A549 treated with AZD9567 at 1 μM for 4 hours (cell line): ENCODE results near the gene RTL10. TPM values are rescaled to one million over a fixed set of nuclear protein-coding genes. Genes with fewer than 3 reads are reported as not detected.

ENCODE experiments used
- total RNA-seq: library from RNA; stranded (reverse); fragments of 200-300 nt; extraction: Qiagen RNA extraction; gene quantifications from 5 replicates; pipeline ENCODE4 v1.2.3, GENCODE V29; 2022; ENCODE audit not compliant: insufficient read depth

RTL10 gene, protein sequence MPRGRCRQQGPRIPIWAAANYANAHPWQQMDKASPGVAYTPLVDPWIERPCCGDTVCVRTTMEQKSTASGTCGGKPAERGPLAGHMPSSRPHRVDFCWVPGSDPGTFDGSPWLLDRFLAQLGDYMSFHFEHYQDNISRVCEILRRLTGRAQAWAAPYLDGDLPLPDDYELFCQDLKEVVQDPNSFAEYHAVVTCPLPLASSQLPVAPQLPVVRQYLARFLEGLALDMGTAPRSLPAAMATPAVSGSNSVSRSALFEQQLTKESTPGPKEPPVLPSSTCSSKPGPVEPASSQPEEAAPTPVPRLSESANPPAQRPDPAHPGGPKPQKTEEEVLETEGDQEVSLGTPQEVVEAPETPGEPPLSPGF
- total RNA-seq = 7.5 to 13.1 TPM (median 10.6 TPM) in 5 replicates

GRCh38 chr22:19854778-19855503 lies at the start of gene RTL10, which contains the start of gene GNB1L:
Gene RTL10 (minus strand): TSS chr22:19854874. CDS start chr22:19852261, 2,613 bp downstream.
Gene GNB1L (minus strand): TSS chr22:19854874. CDS start chr22:19821355, 33,519 bp downstream.

Other genes starting within 250 kb of the RTL10 start
- gene SEPTIN5, start 140.4 kb downstream of the RTL10 start, total RNA-seq = 8.2 to 14.5 TPM (median 8.9 TPM) in 5 replicates
- gene GP1BB, start 131.3 kb downstream of the RTL10 start, total RNA-seq = 1.2 to 1.5 TPM (median 1.4 TPM) in 4 of 5 replicates, not detected in the other
- 2.0 to 4.9 TPM (median 4.5 TPM) in 5 replicates for gene TBX1, start 94.1 kb downstream of the RTL10 start, total RNA-seq
- gene GNB1L, start within 50 bp of the RTL10 start, total RNA-seq = 15.7 to 19.6 TPM (median 17.1 TPM) in 5 replicates
- 130 to 161 TPM (median 156 TPM) in 5 replicates for gene COMT, start 86.9 kb upstream of the RTL10 start, total RNA-seq
- 26.8 to 36.4 TPM (median 33.5 TPM) in 5 replicates for gene TXNRD2, start 86.9 kb upstream of the RTL10 start, total RNA-seq
- gene ARVCF, start 161.9 kb upstream of the RTL10 start, total RNA-seq = 1.5 to 2.9 TPM (median 2.7 TPM) in 5 replicates
- gene TANGO2, start 166.2 kb upstream of the RTL10 start, total RNA-seq = 13.3 to 21.1 TPM (median 13.6 TPM) in 5 replicates
- 18.4 to 21.3 TPM (median 20.6 TPM) in 5 replicates for gene DGCR8, start 225.4 kb upstream of the RTL10 start, total RNA-seq